DOHH2 (cell line): ENCODE results near the gene TTYH1.

Experiments used
- EZH2phosphoT487 ChIP-seq: fragments of 200-600 bp; sonication (generic); IDR thresholded peaks from 2 replicates; pipeline ENCODE4 v1.6.1; 2017; ENCODE audit warnings: borderline replicate concordance, mild to moderate bottlenecking, antibody characterized with exemption, low read length, moderate library complexity, mixed read lengths
- TF ChIP-seq, protein P1 (sequence below): fragments of 200-600 bp; sonication (generic); IDR thresholded peaks from one replicate; pipeline ENCODE4 v1.5.1; 2014; ENCODE audit warnings: antibody characterized with exemption, mild to moderate bottlenecking, low read depth, low read length; ENCODE audit not compliant: poor library complexity, severe bottlenecking

DNA sequence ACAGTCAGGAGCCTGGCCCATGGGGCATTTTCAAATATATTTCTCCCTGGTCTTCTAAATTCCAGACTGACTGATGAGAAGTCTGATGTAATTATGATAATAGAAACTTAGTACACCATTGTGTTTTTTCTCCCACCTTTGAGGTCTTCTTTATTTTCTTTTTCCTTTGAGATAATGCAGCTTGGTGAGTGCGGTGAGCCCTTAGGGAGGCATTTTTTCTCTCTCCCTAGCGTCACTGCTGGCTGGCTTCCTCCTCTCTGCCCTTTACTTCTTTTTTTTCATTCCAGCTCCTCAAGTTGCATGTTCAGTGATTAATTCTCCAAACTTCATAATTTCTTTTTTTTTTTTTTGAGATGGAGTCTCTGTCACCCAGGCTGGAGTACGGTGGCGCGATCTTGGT is 70.6 kb downstream of the TTYH1 start:
- TF ChIP-seq, protein P1, sequence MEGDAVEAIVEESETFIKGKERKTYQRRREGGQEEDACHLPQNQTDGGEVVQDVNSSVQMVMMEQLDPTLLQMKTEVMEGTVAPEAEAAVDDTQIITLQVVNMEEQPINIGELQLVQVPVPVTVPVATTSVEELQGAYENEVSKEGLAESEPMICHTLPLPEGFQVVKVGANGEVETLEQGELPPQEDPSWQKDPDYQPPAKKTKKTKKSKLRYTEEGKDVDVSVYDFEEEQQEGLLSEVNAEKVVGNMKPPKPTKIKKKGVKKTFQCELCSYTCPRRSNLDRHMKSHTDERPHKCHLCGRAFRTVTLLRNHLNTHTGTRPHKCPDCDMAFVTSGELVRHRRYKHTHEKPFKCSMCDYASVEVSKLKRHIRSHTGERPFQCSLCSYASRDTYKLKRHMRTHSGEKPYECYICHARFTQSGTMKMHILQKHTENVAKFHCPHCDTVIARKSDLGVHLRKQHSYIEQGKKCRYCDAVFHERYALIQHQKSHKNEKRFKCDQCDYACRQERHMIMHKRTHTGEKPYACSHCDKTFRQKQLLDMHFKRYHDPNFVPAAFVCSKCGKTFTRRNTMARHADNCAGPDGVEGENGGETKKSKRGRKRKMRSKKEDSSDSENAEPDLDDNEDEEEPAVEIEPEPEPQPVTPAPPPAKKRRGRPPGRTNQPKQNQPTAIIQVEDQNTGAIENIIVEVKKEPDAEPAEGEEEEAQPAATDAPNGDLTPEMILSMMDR: no peak
- TF ChIP-seq EZH2phosphoT487: no peak
